ENCODE results near the gene RTN4.

The RTN4 gene

DNA sequence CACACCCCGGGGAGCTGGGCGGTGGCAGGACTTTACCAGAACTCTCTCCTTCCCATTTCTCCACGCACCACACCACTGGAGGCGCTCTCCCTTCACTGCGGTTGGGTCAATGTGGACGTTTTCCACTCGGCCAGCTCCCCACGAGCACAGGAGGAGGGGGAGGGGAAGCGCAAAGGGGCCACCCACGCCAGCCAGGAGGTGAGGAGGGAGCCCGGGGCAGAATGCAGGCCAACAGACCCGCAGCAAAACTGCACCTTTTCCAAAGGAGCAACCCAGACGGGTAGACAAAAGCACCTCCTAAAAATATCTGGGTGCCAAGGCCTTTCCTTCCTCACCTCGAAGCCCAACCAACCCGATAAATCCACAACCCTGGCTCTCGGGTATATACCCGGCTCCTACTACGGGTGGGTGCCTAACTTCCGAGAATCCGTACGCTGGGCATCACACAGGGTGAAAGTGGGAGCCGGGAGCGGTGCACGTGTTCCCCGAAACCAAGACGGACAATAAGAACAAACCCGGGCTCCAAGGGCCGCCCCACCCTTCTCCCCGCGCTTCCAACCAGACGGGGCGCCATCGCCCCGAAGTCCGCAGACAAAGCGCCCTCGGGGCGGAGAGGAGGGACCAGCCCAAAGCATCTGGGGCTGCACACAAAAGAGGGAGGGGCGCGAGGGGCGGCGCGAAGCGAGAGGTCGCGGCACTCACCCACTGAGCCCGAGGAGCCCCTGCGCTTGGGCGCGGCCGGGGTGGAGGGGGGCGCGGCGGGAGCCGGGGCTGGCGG, 1.0 kb downstream of the RTN4 start:
- Histone ChIP-seq H3K36me3 (ENCODE audit: control insufficient read depth, insufficient read depth, low read length) (no peaks in the 10 kb centered on the region), H3K27me3 (replicated peaks; ENCODE audit: control insufficient read depth, insufficient read depth, low read length) (no peaks in the 10 kb centered on the region), H3K4me3 (replicated peaks; ENCODE audit: low read depth, low read length) (peak overlapping the region; percentile 72)
- TF ChIP-seq, protein P1, sequence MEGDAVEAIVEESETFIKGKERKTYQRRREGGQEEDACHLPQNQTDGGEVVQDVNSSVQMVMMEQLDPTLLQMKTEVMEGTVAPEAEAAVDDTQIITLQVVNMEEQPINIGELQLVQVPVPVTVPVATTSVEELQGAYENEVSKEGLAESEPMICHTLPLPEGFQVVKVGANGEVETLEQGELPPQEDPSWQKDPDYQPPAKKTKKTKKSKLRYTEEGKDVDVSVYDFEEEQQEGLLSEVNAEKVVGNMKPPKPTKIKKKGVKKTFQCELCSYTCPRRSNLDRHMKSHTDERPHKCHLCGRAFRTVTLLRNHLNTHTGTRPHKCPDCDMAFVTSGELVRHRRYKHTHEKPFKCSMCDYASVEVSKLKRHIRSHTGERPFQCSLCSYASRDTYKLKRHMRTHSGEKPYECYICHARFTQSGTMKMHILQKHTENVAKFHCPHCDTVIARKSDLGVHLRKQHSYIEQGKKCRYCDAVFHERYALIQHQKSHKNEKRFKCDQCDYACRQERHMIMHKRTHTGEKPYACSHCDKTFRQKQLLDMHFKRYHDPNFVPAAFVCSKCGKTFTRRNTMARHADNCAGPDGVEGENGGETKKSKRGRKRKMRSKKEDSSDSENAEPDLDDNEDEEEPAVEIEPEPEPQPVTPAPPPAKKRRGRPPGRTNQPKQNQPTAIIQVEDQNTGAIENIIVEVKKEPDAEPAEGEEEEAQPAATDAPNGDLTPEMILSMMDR (IDR thresholded peaks at IDR 0.05; ENCODE audit: insufficient read depth, low read length, poor library complexity, severe bottlenecking), result peak; percentile 64
- peak; percentile 77 for DNase-seq (ENCODE audit: extremely low read depth, insufficient read length)

DNA sequence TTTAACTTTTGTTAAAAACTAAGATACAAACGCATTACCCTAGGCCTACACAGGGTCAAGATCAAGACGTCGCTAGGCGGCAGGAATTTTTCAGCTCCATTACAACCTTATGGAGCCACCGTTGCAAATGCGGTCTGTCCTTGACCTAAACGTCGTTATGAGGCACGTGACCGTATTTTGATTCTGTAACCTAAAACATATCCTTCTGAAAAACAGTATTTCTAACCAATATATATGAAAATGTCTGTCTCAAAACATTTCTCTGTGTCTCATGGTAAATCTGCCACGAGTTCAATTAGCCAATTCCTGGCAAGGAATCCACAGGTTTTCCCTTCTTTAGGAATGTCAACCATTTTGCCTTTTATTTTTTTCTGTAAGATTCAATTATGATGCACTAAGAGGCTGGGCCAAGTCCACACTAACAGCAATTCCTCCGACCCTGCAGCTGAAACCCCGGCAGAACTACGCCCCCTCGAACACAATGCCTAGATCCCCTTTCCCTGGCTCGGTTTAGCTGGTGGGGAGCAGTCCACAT, 1.7 kb downstream of the RTN4 start:
- TF ChIP-seq, protein P1 (IDR thresholded peaks at IDR 0.05; ENCODE audit: insufficient read depth, low read length, poor library complexity, severe bottlenecking), result peak; percentile 3
- no peaks in the 10 kb centered on the region for H3K27me3 ChIP-seq (replicated peaks; ENCODE audit: control insufficient read depth, insufficient read depth, low read length)
- peak overlapping the region; percentile 72 for H3K4me3 ChIP-seq (replicated peaks; ENCODE audit: low read depth, low read length)
- no peaks in the 10 kb centered on the region for H3K36me3 ChIP-seq (ENCODE audit: control insufficient read depth, insufficient read depth, low read length)
- no peak for DNase-seq (ENCODE audit: extremely low read depth, insufficient read length)

DNA sequence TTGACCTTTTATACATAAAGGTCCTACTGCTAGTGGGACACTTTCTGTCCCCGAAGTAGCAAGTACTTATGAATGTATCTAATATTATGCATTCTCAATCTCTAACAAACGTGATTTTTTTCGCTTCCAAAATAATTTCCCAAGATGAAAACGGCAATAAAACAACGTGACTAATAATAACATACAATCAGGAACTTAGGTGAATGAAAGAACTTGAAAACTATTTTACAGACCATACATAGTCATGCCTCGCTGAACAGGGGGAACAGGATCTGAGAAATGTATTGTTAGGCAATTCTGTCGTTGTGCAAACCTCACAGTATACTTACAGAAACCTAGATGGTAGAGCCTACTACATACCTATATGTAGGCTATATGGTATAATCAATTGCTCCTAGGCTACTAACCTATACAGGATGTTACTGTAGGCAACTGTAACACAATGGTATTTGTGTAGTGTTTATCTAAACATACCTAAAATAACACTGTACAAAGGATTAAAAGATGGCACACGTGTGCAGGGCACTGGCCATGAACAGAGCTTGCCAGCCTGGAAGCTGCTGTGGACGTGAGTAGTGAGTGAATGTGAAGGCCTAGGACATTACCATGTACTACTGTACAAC, 2.5 kb downstream of the RTN4 start:
- Histone ChIP-seq H3K4me3 (replicated peaks; ENCODE audit: low read depth, low read length) (peak overlapping the region; percentile 72), H3K36me3 (ENCODE audit: control insufficient read depth, insufficient read depth, low read length) (no peaks in the 10 kb centered on the region), H3K27me3 (replicated peaks; ENCODE audit: control insufficient read depth, insufficient read depth, low read length) (no peaks in the 10 kb centered on the region)
- TF ChIP-seq, protein P1 (IDR thresholded peaks at IDR 0.05; ENCODE audit: insufficient read depth, low read length, poor library complexity, severe bottlenecking), result no peak
- no peak for DNase-seq (ENCODE audit: extremely low read depth, insufficient read length)

DNA sequence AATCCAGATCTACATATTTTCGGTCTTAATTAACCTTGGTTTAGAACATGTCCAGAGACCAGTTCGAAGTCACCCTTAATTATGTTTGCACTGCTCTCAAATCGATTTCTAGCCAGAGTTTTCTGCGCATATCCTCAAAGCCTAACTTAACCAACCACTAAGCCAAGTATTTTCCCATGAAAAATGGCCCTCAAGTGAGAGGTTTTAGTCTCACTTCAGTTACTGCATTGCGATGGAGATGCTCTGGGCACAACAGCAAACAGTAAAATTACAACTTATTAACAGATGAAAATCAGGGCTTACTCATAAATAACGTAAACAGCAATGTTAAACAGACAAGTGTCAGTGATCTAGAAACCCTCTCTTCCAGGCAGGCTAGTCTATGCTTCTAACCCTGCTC, 4.5 kb downstream of the RTN4 start:
- Histone ChIP-seq H3K27me3 (replicated peaks; ENCODE audit: control insufficient read depth, insufficient read depth, low read length) (no peaks in the 10 kb centered on the region), H3K4me3 (replicated peaks; ENCODE audit: low read depth, low read length) (no peak overlapping the region), H3K36me3 (ENCODE audit: control insufficient read depth, insufficient read depth, low read length) (no peaks in the 10 kb centered on the region)
- DNase-seq (ENCODE audit: extremely low read depth, insufficient read length), result no peak
- TF ChIP-seq, protein P1 (IDR thresholded peaks at IDR 0.05; ENCODE audit: insufficient read depth, low read length, poor library complexity, severe bottlenecking), result no peak

DNA sequence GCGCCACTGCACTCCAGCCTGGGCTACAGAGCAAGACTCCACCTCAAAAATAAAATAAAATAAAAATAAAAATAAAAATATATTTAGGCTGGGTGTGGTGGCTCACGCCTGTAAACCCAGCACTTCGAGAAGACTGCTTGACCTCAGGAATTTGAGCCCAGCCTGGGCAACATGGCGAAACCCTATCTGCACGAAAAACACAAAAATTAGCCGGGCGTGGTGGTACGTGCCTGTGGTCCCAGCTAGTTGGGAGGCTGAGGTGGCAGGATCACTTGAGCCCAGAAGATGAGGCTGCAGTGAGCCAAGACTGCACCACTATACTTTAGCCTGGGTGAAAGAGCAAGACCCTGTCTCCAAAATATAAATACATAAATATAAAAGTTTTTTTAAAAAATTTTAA, 6.4 kb downstream of the RTN4 start:
- DNase-seq (ENCODE audit: extremely low read depth, insufficient read length), result no peak
- TF ChIP-seq, protein P1 (IDR thresholded peaks at IDR 0.05; ENCODE audit: insufficient read depth, low read length, poor library complexity, severe bottlenecking), result no peak
- Histone ChIP-seq H3K4me3 (replicated peaks; ENCODE audit: low read depth, low read length) (no peak overlapping the region), H3K27me3 (replicated peaks; ENCODE audit: control insufficient read depth, insufficient read depth, low read length) (no peaks in the 10 kb centered on the region), H3K36me3 (ENCODE audit: control insufficient read depth, insufficient read depth, low read length) (no peaks in the 10 kb centered on the region)

Data from GM06990 (cell line).